Measurements from ENCODE around the gene EEFSEC. TPM values are rescaled to one million over a fixed set of nuclear protein-coding genes. Genes with fewer than 3 reads are reported as not detected.

Gene EEFSEC
- polyA plus RNA-seq, 1 donor (not counting 4 experiments of a cell fraction or from before 2014, with no cell fraction given), result 8.7 TPM

GRCh38 chr3:128432971-128433836 is 279.9 kb downstream of the EEFSEC start:
- no peak overlapping the region for H3K9ac ChIP-seq (ENCODE audit: control insufficient read depth, extremely low read depth, insufficient read depth, low read length)
- no peak overlapping the region for H3K4me3 ChIP-seq (ENCODE audit: control insufficient read depth in 2 of 3, extremely low read depth in 1 of 3, insufficient read depth in 2 of 3, low read depth in 1 of 3, low read length in 3 of 3)
- no peaks in the 10 kb centered on the region for H3K9me3 ChIP-seq (ENCODE audit: control insufficient read depth, low read depth, low read length)
- peaks cover 65% of the 10 kb centered on the region for H3K27me3 ChIP-seq (ENCODE audit: control insufficient read depth, extremely low read depth, insufficient read depth, low read length)
- H3K4me2 ChIP-seq (ENCODE audit: control insufficient read depth, extremely low read depth, insufficient read depth, low read depth, low read length), result no peak overlapping the region
- H3K36me3 ChIP-seq (ENCODE audit: control insufficient read depth in 2 of 2, extremely low read depth in 1 of 2, insufficient read depth in 2 of 2, low read length in 2 of 2), result no peaks in the 10 kb centered on the region
- H4K20me1 ChIP-seq (ENCODE audit: control insufficient read depth, extremely low read depth, insufficient read depth, low read length), result peaks cover 3% of the 10 kb centered on the region
- DNase-seq (ENCODE audit: low read depth, low spot score) (no peak), FAIRE-seq (no peak)
- H3K4me1 ChIP-seq (ENCODE audit: control insufficient read depth, extremely low read depth, insufficient read depth, low read length), result no peaks in the 10 kb centered on the region
- TF ChIP-seq, protein P1, sequence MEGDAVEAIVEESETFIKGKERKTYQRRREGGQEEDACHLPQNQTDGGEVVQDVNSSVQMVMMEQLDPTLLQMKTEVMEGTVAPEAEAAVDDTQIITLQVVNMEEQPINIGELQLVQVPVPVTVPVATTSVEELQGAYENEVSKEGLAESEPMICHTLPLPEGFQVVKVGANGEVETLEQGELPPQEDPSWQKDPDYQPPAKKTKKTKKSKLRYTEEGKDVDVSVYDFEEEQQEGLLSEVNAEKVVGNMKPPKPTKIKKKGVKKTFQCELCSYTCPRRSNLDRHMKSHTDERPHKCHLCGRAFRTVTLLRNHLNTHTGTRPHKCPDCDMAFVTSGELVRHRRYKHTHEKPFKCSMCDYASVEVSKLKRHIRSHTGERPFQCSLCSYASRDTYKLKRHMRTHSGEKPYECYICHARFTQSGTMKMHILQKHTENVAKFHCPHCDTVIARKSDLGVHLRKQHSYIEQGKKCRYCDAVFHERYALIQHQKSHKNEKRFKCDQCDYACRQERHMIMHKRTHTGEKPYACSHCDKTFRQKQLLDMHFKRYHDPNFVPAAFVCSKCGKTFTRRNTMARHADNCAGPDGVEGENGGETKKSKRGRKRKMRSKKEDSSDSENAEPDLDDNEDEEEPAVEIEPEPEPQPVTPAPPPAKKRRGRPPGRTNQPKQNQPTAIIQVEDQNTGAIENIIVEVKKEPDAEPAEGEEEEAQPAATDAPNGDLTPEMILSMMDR (optimal IDR thresholded peaks at IDR 0.05 in 1 of 3, IDR thresholded peaks at IDR 0.05 in 1 of 3, conservative IDR thresholded peaks at IDR 0.05 in 1 of 3; ENCODE audit: extremely low read depth in 1 of 3, insufficient read depth in 2 of 3, low read length in 3 of 3), result no peak
- TF ChIP-seq EZH2 (IDR thresholded peaks at IDR 0.05; ENCODE audit: low read length), result no peak
- no peak overlapping the region for H3K27ac ChIP-seq (ENCODE audit: control insufficient read depth, insufficient read depth, low read length)
- H3K9me1 ChIP-seq (ENCODE audit: control insufficient read depth, extremely low read depth, insufficient read depth, low read length), result no peaks in the 10 kb centered on the region
- no peaks in the 10 kb centered on the region for H3K79me2 ChIP-seq (ENCODE audit: control insufficient read depth, insufficient read depth, low read length)
- no peak overlapping the region for H2AFZ ChIP-seq (ENCODE audit: control insufficient read depth, low read length)
- dilution Hi-C loops (cut with MboI; ENCODE audit: extremely low pct_ligation_motif_present, low sequenced_read_pairs), result no loop called here

DNA sequence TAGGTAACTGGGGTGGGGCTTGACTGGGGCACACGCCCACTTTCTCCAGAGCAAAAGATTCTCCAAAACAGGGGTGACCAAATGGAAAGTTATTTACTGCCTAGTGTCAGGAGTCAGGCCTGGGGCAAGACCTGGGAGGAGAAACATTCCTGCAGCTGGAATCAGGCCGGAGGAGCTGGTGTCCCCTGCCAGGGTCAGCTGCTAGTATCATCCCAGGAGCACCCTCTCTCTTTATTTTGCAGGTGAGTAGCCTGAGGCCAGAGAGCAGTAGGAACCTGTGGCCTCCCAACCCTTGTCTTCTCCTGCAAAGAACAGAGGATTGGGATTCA is 280.5 kb downstream of the EEFSEC start:
- FAIRE-seq (no peak), DNase-seq (ENCODE audit: low read depth, low spot score) (no peak)
- TF ChIP-seq, protein P1 (optimal IDR thresholded peaks at IDR 0.05 in 1 of 3, IDR thresholded peaks at IDR 0.05 in 1 of 3, conservative IDR thresholded peaks at IDR 0.05 in 1 of 3; ENCODE audit: extremely low read depth in 1 of 3, insufficient read depth in 2 of 3, low read length in 3 of 3), result no peak
- no peak for TF ChIP-seq EZH2 (IDR thresholded peaks at IDR 0.05; ENCODE audit: low read length)
- dilution Hi-C loops (cut with MboI; ENCODE audit: extremely low pct_ligation_motif_present, low sequenced_read_pairs), result no loop called here
- Histone ChIP-seq H3K36me3 (ENCODE audit: control insufficient read depth in 2 of 2, extremely low read depth in 1 of 2, insufficient read depth in 2 of 2, low read length in 2 of 2) (no peaks in the 10 kb centered on the region), H3K27me3 (ENCODE audit: control insufficient read depth, extremely low read depth, insufficient read depth, low read length) (peaks cover 61% of the 10 kb centered on the region), H3K4me1 (ENCODE audit: control insufficient read depth, extremely low read depth, insufficient read depth, low read length) (no peaks in the 10 kb centered on the region), H4K20me1 (ENCODE audit: control insufficient read depth, extremely low read depth, insufficient read depth, low read length) (peaks cover 3% of the 10 kb centered on the region), H3K9me3 (ENCODE audit: control insufficient read depth, low read depth, low read length) (no peaks in the 10 kb centered on the region), H2AFZ (ENCODE audit: control insufficient read depth, low read length) (no peak overlapping the region), H3K4me2 (ENCODE audit: control insufficient read depth, extremely low read depth, insufficient read depth, low read depth, low read length) (no peak overlapping the region), H3K9me1 (ENCODE audit: control insufficient read depth, extremely low read depth, insufficient read depth, low read length) (no peaks in the 10 kb centered on the region), H3K9ac (ENCODE audit: control insufficient read depth, extremely low read depth, insufficient read depth, low read length) (no peak overlapping the region), H3K27ac (ENCODE audit: control insufficient read depth, insufficient read depth, low read length) (no peak overlapping the region), H3K79me2 (ENCODE audit: control insufficient read depth, insufficient read depth, low read length) (no peaks in the 10 kb centered on the region), H3K4me3 (ENCODE audit: control insufficient read depth in 2 of 3, extremely low read depth in 1 of 3, insufficient read depth in 2 of 3, low read depth in 1 of 3, low read length in 3 of 3) (no peak overlapping the region)
